Activated CD4-positive, CD25-positive, alpha-beta regulatory T cell treated with anti-CD3 and anti-CD28 coated beads, Interleukin-2, amount 50 U/mL, for 16 hours (primary cell): ENCODE data around the gene PTGES3.
"Not testable (repeated sequence)": the region's sequence is repeated elsewhere in the genome, so short reads cannot be mapped to it uniquely, and the experiment has no call there.

Source experiments
- DNase-seq: peaks from one replicate; pipeline ENCODE4 v3.0.0-alpha.2; 2020; ENCODE audit warnings: low read depth, low spot score

The PTGES3 gene

GRCh38 chr12:56709759-56710376, 21.8 kb upstream of the PTGES3 start:
- DNase-seq: no peak

GRCh38 chr12:56704522-56704921, 16.4 kb upstream of the PTGES3 start:
- not testable (repeated sequence) for DNase-seq

- DNase-seq: no peak
Measured at GRCh38 chr12:56699020-56699661, 11.1 kb upstream of the PTGES3 start.

GRCh38 chr12:56695327-56696101, 7.4 kb upstream of the PTGES3 start:
- no peak for DNase-seq

- no peak for DNase-seq
Measured at GRCh38 chr12:56694161-56694560, 6.1 kb upstream of the PTGES3 start.

- no peak for DNase-seq
Measured at GRCh38 chr12:56688846-56689109, 694 bp upstream of the PTGES3 start.

GRCh38 chr12:56687223-56688128, 608 bp downstream of the PTGES3 start:
- peak; percentile 34 for DNase-seq

- no peak for DNase-seq
Measured at GRCh38 chr12:56684745-56685359, 3.2 kb downstream of the PTGES3 start.

GRCh38 chr12:56682323-56682722, 5.8 kb downstream of the PTGES3 start:
- no peak for DNase-seq

GRCh38 chr12:56679883-56680575, 8.1 kb downstream of the PTGES3 start:
- no peak for DNase-seq

- DNase-seq: no peak
Measured at GRCh38 chr12:56678852-56679251, 9.2 kb downstream of the PTGES3 start.

- no peak for DNase-seq
Measured at GRCh38 chr12:56677680-56678079, 10.4 kb downstream of the PTGES3 start.

- no peak for DNase-seq
Measured at GRCh38 chr12:56676851-56677580, 11.1 kb downstream of the PTGES3 start.

- DNase-seq: no peak
Measured at GRCh38 chr12:56671608-56672007, 16.5 kb downstream of the PTGES3 start.

- no peak for DNase-seq
Measured at GRCh38 chr12:56670836-56671235, 17.2 kb downstream of the PTGES3 start.

- DNase-seq: no peak
Measured at GRCh38 chr12:56668197-56668457, 20.0 kb downstream of the PTGES3 start.

GRCh38 chr12:56661979-56662638, 26.0 kb downstream of the PTGES3 start:
- no peak for DNase-seq

GRCh38 chr12:56661560-56661959, 26.5 kb downstream of the PTGES3 start:
- DNase-seq: no peak

GRCh38 chr12:56658921-56659320, 29.2 kb downstream of the PTGES3 start:
- no peak for DNase-seq
